ENCODE results near the gene RNF157.

The RNF157 gene

GRCh38 chr17:76092526-76093413 lies 147.5 kb downstream of the RNF157 start:
- DNase-seq (ENCODE audit: low read depth) = no peak
- no peak for TF ChIP-seq CTCF (conservative IDR thresholded peaks at IDR 0.05; ENCODE audit: low read depth, low read length)
- no peak overlapping the region for H3K4me3 ChIP-seq (ENCODE audit: low read length)
